ENCODE measurements around the gene PXDN.
A peak's percentile ranks its signal among the peaks of the same experiment; 100 is the strongest.

Gene PXDN

DNA sequence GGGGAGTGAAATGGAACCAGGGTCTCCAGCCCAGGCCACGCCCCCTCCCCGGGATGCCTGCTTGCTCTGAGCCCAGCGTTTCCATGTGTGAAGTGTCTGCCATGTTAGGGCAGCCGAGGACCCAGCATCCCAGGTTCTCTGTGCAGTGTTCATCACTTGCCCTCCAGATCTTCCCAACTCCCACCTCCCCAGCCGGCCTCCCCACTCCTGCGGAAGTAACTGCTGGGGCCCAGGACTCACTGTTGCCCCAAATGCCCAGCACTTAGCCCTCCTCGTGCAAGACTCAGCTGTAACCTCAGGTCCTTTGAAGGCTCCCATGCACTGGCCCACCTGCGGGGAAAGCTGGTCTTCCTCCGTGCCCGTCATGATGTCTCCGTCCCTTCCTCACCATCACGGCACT is 9.7 kb upstream of the PXDN start:
- DNase-seq (ENCODE audit: low spot score) = no peak

DNA sequence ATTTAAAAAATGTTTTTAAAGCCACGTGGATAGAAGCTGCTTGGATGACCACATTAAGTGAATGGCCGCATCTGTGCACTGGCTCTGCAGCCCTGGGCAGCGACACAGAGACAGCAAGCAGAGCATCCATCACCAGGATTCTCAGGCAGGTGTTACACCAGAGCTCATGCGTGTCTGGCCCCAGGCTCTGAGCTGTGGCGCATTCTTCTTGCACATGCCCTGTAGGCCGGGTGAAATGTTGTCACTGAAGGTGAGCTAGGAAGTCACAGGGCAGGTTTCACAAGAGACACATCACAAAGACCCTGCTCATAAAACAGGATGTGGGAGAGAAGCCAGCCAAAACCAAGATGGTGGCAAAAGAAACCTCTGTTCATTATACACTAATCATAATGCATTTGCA is 8.4 kb upstream of the PXDN start:
- no peak for DNase-seq (ENCODE audit: low spot score)

DNA sequence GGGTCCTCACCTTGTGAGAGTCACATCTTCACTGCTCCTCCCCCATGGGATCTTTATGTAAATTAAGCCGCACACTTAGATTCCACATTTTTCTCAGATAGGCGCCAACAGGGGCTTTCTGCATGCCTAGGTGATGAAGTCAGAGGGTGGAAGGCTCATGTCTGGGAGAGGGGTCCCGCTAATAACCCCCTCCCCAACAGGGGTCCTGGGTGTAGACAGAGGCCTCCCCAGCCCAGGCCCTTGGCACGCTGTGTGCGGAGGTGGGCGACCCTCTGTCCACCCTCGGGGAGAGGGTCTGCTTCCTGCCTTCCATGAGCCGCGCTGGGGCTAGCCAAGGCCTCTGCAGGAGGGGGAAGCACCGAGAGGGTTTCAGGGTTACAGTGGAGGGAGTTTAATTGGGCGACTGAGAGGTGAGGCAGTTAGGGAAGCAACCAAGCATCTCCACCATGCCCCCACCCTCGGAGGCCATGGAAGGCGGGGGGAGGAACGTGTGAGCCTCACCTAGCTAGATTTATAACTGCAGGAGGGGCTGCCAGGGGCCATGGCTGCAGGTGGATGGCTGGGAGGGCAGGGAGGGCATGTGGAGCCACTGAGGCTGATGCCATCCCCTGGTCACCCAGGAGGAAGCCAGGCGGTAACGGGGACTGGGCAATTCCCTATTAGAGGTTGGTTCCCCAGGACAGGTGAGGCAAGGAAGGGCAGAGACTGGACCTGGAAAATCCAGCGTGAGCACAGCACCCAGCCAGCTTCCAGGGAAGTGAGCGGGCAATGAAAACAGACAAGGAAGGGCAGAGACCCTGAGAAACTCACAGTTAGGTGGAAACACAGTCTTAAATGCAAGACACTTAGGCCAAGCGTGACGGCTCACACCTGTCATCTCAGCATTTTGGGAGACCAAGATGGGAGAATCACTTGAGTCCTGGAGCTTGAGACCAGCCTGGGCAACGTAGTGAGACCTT is 7.7 kb upstream of the PXDN start:
- DNase-seq (ENCODE audit: low spot score) = no peak

DNA sequence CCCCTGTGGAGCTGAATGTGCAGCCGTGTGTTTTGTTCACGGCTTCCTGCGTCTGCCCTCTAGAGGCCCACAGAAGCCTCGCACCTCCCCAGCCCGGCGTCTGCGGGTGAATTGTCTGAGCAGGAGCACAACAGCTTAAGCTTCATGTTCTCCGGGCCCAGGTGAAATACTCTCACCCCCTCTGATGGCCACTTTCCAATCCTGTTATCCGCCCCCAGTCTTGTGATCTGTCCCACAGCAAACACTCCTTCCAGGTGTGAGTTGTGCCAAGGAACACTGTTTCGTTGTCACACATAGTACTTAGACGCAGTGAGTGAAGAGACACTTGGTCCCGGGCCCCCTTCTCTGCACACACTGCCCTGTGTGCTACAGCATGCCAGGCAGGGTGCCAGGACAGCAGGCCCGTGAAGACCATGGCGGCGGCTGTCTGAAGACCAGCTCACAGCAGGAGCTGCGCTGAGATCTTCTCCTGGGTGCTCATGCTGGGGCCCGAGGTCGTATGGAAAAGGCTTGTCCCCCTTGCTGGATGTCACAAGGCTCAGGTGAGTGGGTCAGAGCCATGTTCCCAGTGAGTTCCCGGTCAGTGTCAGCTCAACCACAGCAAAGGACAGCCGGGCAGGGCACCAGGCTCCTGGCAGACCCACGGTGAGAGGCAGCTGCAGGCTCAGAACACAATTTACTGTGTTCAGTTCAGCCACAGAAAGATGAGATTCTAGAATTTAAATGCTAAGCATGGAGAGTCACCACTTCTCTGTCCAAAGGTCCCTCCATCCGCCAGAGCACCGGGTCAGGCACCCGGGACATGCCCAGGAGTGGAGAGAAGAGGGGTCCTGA is 6.8 kb upstream of the PXDN start:
- peak; percentile 17 for DNase-seq (ENCODE audit: low spot score)

DNA sequence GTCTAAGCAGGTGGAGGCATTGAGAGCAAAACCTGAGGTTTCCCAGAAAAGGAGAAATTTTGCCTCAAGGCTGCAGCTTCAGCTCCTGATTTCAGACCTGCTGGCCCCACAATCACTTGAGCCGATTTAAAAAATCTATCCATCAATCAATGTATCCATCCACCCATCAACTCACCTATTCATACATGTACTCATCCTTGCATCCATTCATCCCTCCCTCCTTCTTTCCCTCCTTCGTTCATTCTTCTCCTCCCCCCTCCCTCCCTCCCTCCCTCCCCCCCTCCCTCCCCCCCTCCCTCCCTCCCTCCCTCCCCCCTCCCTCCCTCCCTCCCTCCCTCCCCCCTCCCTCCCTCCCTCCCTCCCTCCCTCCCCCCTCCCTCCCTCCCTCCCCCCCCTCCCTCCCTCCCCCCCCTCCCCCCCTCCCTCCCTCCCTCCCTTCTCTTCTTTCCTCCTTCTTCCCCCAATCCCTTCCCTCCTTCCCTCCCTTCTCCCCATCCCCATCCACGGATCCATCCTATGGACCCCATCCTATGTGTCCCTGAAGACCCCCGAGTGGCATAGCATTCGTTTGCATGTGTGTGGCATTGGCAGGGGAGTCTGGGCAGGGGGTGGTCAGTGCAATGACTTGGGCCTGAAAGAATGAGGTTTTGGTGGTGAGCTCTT is 6.1 kb upstream of the PXDN start:
- no peak for DNase-seq (ENCODE audit: low spot score)

DNA sequence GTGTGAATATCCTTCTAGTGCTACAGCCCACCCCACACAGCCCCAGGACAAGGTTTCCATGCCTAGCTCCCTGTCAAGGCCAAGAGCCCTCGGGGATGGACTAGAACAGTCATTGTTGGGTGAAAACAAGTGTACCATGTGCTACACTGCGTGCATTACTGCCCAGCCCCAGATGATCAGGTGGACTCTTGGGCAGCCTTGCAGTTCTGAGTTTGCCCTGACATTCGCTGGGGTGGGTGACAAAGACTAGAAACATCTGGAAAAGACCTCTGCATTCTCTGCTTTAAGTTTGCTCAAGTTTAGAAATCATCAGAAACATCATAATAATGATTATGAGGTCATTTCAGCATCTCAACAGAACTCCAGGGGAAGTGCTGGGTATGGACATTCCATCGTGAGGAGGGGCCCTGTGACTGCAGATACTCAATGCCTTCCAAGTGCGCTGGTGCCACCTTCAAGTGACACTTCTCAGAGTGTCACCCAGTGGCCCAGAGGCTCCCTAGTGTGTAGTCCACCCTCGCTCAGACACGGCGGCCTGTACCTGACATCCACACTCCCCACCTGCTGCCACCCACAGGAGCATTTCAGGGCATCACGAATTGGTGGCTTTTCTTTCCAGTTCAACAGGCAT is 5.3 kb upstream of the PXDN start:
- no peak for DNase-seq (ENCODE audit: low spot score)

DNA sequence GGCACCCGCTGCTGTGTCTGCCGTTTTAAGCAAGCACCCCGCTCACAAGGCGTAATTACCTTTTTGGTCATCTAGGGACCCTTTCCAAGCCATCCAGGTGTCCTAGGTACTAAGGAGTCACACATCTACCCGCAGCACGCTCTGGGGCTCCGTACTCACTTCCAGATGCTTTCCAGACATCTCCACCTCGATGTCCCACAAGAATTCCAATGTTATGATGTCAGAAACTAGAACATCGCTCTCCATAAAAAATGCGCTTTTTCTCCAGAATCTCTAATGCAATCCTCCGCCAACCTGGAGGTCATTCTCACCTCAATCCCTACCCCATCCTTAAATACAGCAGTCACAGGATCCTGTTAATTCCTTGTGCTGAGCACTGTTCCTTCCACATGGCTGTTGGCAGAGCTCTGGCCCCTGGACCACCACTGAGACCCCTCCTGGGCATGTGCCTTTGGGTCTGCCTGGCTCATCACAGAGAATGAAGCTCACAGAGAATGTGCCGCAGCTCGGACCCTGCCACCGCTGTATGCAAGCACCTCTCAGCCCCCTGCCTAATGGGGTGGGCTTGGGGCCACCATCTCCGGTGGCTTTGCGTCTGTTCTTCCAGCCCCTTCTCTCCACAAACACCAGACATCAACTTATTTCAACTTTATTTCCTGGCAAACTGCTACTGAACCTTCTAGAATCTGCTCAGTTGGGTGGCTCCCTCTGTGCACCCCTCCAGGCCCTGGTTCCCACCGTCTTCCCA is 4.6 kb upstream of the PXDN start:
- DNase-seq (ENCODE audit: low spot score) = no peak

DNA sequence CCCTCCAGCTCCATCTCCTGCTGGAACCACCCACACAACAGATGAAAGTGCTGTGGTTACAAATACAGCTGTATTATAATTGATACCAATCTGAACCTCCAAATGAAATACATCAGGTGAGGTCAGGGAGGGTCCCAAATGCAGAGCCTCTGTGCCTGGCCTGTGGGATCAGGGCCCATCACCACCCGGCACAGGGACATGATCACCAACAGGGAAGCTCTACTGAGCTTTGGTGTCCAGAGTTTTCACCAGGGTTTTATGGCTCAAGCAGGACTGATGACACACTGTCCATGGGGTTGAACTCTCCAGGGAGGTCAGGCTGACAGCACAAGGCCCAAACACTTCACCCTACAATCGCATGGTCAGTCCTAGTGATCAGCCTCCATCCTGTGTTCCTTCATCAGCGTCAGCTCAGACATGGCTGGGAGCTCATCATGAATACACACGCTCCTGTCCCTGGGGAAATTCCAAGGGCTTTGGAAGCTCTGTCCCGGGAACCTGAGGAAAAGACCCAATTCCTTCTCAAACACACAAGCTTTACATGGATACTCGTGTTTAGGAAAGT is 3.9 kb upstream of the PXDN start:
- no peak for DNase-seq (ENCODE audit: low spot score)

DNA sequence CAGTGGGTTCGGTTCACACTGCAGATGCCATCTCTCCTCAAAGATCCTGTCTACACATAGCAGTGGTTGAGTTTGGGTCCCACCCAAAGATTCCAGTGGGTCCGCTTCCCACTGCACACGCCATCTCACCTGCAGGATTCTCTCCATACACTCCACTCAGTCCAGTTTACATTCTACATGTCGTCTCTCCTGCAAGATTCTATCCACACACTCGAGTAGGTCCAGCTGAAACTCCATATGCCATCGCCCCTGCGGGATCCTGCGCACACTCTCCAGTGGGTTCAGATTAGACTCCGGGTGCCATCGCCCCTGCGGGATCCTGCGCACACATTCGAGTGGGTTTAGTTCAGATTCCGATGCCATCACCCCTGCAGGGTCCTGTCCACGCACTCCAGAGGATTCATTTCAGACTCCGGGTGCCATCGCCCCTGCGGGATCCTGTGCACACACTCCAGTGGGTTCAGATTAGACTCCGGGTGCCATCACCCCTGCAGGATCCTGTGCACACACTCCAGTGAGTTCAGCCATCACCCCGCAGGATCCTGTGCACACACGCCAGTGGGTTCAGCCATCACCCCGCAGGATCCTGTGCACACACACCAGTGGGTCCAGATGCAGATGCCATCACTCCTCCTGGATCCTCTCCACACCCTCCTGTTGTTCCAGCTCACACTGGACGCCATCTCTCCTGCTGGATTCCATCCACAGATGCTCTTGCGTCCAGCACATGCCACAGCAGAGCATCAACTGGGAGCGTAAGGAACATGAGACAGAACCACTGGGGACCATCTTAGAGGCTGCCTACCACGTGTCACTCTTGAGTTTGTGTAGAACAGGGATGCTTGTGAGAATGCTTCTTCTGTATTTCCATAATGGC is 3.0 kb upstream of the PXDN start:
- no peak for DNase-seq (ENCODE audit: low spot score)

DNA sequence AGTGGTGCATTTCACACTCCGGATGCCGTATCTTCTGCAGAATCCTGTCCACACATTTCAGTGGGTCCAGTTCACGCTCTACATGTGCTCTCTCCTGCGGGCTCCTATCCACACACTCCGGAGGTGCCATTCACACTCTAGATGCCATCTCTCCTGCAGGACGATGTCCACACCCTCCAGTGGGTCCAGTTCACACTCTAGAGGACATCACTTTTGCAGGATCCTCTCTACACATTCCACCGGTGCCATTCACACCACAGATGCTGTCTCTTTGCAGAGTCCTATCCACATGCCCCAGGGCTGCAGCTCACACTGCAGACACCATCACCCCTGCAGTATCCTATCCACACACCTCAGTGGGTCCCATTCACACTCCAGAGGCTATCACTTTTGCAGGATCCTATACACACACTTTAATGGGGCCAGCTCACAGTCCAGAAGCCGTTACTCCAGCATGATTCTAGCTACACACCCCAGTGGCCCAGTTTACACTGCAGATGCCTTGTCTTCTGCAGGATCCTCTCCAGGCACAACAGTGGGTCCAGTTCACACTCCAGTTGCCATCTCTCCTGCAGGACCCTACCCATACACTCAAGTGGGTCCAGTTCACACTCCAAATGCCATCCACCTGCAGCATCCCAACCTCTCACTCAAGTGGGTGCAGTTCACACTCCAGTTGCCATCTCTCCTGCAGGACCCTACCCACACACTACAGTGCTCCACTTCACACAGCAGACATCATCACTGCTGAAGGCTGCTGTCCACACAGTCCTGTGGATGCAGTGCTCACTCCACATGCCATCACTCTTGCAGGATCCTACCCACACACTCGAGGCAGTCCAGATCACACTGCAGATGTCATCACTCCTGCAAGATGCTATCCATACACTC is 2.1 kb upstream of the PXDN start:
- no peak for DNase-seq (ENCODE audit: low spot score)

DNA sequence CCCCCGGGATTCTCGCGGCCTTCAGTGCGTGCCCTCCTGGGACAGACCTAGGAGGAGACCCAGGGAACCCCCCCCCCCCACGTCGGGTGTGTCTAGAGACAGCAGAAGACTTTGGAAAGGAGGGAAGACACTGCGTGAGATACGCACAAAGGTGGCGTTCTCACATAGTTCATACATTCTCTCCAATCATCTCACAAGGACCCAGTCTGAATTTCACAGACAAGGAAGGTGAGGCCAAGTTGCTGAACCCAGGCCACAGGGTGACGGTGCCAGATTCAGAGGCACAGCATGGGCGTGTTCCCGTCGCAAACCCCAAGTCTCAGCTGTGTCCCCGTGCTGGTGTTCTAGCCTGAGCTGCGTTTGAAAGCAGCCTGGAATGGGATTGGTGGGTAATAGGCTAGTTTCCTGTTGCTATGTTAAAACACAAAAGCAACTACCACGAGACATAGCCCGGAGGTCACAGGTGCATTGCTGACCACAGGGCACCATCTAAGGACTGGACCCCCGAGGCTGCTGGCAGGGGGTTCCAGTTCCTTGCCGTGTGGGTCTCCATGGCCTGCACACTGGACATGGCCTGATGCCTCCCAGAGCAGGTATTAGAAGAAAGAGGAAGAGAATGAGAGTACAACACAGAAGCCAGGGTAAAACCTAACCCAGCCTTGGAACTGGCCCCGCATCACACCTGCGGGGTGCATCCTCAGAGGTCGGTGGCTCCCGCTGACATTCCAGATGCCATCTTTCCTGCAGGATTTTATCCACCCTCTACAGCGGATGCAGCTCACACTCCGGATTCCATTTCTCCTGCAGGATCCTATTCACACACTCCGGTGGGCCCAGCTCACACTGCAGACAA is 1.1 kb upstream of the PXDN start:
- no peak for DNase-seq (ENCODE audit: low spot score)

DNA sequence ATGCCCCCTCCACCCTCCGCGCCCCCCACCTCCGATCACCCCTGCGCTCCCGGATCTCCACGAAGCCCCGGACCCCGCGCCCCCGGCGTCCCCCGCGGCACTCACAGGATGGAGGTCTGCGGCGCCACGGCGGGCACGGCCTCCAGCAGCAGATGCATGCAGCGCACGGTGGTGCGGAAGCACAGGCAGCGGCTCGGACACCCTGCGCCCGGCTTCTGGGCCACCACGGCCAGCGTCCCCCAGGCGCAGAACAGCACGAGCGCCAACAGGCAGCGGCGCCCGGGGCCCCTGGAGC is 217 bp downstream of the PXDN start:
- DNase-seq (ENCODE audit: low spot score) = no peak

DNA sequence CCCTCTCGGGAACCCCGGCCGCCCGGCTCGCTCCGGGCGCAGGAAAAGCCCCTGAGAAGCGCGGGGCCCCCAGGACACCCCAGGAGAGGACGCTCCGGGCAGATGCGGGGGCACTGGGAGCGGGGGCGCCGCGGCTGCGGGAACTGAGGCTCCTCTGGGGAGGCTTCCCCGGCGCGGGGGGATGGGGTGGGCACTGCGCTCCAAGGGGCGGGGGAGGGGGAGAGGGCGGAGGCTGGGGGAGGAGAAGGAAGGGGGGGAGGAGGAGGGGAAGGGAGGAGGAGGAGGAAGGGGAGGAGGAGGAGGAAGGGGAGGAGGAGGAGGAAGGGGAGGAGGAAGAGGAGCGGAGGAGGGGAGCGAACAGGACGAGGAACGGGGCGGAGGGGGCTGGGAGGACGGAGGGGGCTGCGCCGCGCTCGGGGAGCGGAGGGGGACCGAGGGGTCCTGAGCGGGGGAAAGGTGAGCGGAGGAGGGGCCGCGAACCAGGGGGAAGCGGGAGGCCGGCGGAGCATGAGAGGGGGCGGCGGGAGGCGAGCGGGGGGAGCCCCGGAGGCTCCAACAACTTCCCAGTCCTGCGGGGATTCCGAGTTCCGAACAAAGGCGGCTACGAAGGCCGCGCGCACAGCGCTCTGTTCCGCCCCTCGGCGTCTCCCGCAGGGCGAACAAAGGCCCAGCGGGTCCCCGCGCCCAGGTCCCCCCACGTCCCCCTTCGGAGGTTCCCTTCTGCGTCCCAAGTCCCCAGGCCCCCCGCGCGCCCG is 742 bp downstream of the PXDN start:
- DNase-seq (ENCODE audit: low spot score) = no peak

DNA sequence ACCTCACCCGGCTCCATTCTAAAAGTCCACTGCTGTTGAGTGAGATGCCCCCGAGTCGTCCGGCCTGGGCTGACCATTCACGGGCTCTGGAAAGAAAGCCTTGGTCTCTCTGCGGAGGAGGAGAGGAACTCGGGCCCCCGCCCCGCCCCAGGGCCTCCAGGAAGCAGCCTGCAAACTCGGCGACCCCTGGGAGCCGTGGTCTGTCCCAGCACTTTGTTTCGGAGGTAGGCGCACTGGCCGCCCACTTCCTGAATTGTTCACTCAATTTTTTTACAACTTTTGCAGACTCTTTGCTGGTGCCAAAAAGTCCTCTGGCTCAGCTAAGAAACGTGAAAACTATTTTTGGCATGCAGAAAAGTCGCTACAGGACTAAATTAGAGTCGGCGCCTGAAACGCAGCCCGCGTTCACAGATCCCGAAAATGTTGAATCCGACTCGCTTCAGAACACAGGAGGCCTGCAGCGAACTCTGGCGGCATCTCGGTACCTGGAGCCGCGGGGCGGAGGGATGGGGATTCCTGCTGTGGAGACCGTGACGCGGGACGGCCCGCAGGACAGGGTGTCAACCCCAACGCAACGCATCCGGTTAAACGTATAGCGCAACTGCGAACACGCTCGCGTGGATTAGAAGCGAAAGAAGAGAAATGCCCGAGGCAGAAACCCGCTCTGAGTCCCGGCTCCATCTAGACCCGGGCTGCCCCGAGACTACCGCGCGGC is 1.5 kb downstream of the PXDN start:
- DNase-seq (ENCODE audit: low spot score) = peak; percentile 4

DNA sequence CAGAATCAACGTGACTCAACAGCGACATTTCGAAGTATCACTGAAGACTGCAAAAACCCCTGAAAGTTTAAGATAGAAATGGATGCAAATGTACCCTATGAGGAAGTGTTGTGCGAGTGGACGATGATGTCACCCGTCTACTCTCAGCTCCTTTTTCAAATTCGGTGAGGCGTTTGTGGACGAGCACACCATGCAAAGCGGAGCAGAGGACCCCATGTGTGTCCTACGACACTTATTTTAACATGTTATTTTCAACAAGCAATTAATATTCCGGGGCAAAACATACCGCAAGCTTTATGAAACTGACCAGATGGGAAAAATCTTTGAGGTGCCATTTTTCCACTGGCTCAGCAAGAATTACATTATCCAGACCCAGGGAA is 2.0 kb downstream of the PXDN start:
- DNase-seq (ENCODE audit: low spot score) = no peak

DNA sequence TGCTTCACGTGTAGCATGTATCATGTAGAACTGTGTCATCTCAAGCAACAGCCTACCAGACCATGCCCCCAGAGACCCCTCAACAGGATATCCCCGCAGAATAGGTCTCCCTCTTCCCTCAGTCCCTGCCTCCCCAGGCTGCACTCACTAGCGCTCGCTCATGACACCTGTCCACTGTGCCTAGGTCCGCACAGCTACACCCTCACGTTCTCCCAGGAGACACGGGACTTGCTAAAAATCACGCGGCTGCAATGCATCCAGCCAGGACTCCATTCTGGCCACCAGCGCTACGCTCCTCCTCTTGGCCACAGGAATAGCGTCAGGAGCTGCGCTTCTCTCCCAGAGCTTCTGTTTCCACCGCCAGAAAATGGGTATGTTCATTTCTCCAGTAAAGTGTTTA is 2.5 kb downstream of the PXDN start:
- no peak for DNase-seq (ENCODE audit: low spot score)

Measured in activated CD4-positive, alpha-beta T cell treated with anti-CD3 and anti-CD28 coated beads, Interleukin-2, Interleukin-4, amounts not matched to agents 100 ng/mL and 50 ng/mL, durations not matched to agents 16 hours and 8 hours (primary cell).